ENCODE data around the gene EPB41L3.

GRCh38 chr18:5568416-5568815, 24.6 kb upstream of the EPB41L3 start:
- no peak for TF ChIP-seq POLR2AphosphoS5 (IDR thresholded peaks at IDR 0.05; ENCODE audit: low read depth, low read length)
- TF ChIP-seq REST (IDR thresholded peaks at IDR 0.05; ENCODE audit: insufficient read depth in 1 of 2, low read depth in 2 of 2, low read length in 2 of 2) = no peak
- TF ChIP-seq FOXP2 (optimal IDR thresholded peaks at IDR 0.05; ENCODE audit: borderline replicate concordance, extremely low read depth, extremely low read length, insufficient read depth) = no peak

All from PFSK-1 (cell line).